Retinal pigment epithelial cell (primary cell): ENCODE results near the gene ARHGAP26.

Source experiments
- DNase-seq: peaks from one replicate; pipeline ENCODE4 v3.0.0-alpha.2; 2010; ENCODE audit warnings: low read depth
- H3K4me3 ChIP-seq: 2 replicates; pipeline ENCODE4 v1.5.1; 2011; ENCODE audit warnings: mild to moderate bottlenecking, low read length, control low read depth, moderate library complexity
- CTCF ChIP-seq: conservative IDR thresholded peaks from 2 replicates; pipeline ENCODE4 v1.5.1; 2011; ENCODE audit warnings: low read depth, low read length, control low read depth, inconsistent platforms

ARHGAP26 gene

GRCh38 chr5:142740474-142741242 lies 29.5 kb upstream of the ARHGAP26 start:
- no peak overlapping the region for H3K4me3 ChIP-seq
- TF ChIP-seq CTCF: no peak
- no peak for DNase-seq

GRCh38 chr5:142743592-142744441 lies 26.4 kb upstream of the ARHGAP26 start:
- TF ChIP-seq CTCF: no peak
- no peak overlapping the region for H3K4me3 ChIP-seq
- no peak for DNase-seq

GRCh38 chr5:142745268-142745667 lies 24.9 kb upstream of the ARHGAP26 start:
- no peak for DNase-seq
- TF ChIP-seq CTCF: no peak
- no peak overlapping the region for H3K4me3 ChIP-seq

- DNase-seq: no peak
- no peak for TF ChIP-seq CTCF
- H3K4me3 ChIP-seq: no peak overlapping the region
Measured at GRCh38 chr5:142746532-142747433, 23.4 kb upstream of the ARHGAP26 start.

GRCh38 chr5:142748132-142748531 lies 22.0 kb upstream of the ARHGAP26 start:
- H3K4me3 ChIP-seq: no peak overlapping the region
- no peak for TF ChIP-seq CTCF
- no peak for DNase-seq

GRCh38 chr5:142748568-142749249 lies 21.5 kb upstream of the ARHGAP26 start:
- peak; percentile 51 for TF ChIP-seq CTCF
- DNase-seq: no peak

More at GRCh38 chr5:142748568-142749249, 21.5 kb upstream of the ARHGAP26 start:
- no peak overlapping the region for H3K4me3 ChIP-seq
